Sigmoid colon (tissue), 4 donors: ENCODE measurements around the gene PPM1L.

Experiments used
- CTCF ChIP-seq, 4 experiments: fragments of 450-650 bp in 3 of 4; fragments of 200-600 bp in 1 of 4; IDR thresholded peaks; one replicate each; pipeline ENCODE4 v1.5.1; 2016 to 2019; ENCODE audit warnings: antibody characterized with exemption in 4 of 4, mild to moderate bottlenecking in 3 of 4, moderate library complexity in 2 of 4
- POLR2A ChIP-seq, 2 donors: fragments of 450-650 bp; IDR thresholded peaks; one replicate each; pipeline ENCODE4 v1.6.1; 2016; ENCODE audit warnings: antibody characterized with exemption in 2 of 2, mild to moderate bottlenecking in 2 of 2, moderate library complexity in 2 of 2
- POLR2AphosphoS5 ChIP-seq, 4 donors: sonication (generic); formaldehyde crosslinking; IDR thresholded peaks; one replicate each; pipeline ENCODE4 v1.6.1; 2017; ENCODE audit warnings: antibody characterized with exemption in 4 of 4

- TF ChIP-seq CTCF (IDR thresholded peaks at IDR 0.05) (no peak), POLR2AphosphoS5 (IDR thresholded peaks at IDR 0.05) (no peak), POLR2A (IDR thresholded peaks at IDR 0.05) (no peak)
Observed at GRCh38 chr3:160857476-160858119, 101.6 kb downstream of the PPM1L start.
